Activated CD8-positive, alpha-beta memory T cell treated with anti-CD3 and anti-CD28 coated beads, Interleukin-2, amount 50 U/mL, for 1 hour (primary cell): ENCODE measurements around the gene EPHB3.

Experiments
- DNase-seq: peaks from one replicate; pipeline ENCODE4 v3.0.0-alpha.2; 2020; ENCODE audit errors: extremely low read depth

Gene EPHB3

GRCh38 chr3:184563941-184564684 is 2.5 kb downstream of the EPHB3 start:
- DNase-seq: no peak

GRCh38 chr3:184564685-184565385 is 3.2 kb downstream of the EPHB3 start:
- no peak for DNase-seq

GRCh38 chr3:184565421-184566211 is 4.0 kb downstream of the EPHB3 start:
- no peak for DNase-seq

DNA sequence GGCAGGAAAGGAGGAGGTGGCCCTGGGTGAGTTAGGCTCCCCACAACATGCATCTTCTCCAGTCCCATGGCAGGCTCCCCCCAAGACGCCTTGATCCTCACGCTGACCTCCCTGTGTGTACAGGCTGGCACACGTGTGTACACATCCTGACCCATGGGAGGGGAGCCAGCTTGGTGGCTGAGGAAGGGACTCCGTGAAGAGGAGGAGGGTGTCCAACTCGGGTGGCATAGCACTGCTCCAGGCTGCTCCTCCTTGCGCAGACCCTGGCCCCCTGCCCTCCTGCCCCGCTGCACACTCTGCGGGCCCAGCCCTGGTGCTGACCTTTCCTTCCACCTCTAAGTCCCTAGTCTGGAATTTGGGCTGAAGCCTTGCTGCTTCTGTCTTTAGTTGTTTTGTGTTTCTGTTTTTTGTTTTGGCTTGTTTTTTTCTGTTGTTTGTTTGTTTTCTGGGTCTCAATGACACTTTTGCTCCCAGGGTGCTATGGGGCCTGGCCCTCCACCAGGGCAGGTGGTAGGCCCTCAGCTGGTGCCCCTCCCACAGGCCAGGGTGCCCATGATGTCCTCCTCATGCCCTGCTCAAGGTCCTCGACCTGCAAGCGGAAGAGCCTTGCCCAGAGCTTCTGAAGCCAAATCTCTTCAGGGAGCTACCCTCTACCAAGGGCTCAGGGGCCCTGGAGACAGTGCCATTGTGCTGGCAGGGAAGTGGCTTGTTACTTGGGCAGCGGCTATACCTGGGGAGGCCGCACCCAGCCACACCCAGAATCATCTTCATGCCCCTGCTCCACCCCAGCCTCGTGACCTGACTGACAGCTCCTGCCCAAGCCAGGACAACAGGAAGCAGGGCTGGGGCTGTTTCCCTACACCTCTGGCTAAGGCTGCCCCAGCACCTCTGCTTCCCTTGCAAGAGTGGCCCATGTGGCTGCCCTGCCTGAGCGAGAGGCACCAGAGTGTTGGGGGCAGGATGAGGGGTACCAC is 5.1 kb downstream of the EPHB3 start:
- DNase-seq: no peak

- DNase-seq: no peak
These were observed 6.5 kb downstream of the EPHB3 start for GRCh38 chr3:184567946-184568559.

GRCh38 chr3:184568560-184568923 is 7.0 kb downstream of the EPHB3 start:
- no peak for DNase-seq

- no peak for DNase-seq
These were observed 7.6 kb downstream of the EPHB3 start for GRCh38 chr3:184568924-184569829.

GRCh38 chr3:184570035-184570434 is 8.4 kb downstream of the EPHB3 start:
- no peak for DNase-seq

GRCh38 chr3:184570489-184570888 is 8.9 kb downstream of the EPHB3 start:
- DNase-seq: no peak

DNA sequence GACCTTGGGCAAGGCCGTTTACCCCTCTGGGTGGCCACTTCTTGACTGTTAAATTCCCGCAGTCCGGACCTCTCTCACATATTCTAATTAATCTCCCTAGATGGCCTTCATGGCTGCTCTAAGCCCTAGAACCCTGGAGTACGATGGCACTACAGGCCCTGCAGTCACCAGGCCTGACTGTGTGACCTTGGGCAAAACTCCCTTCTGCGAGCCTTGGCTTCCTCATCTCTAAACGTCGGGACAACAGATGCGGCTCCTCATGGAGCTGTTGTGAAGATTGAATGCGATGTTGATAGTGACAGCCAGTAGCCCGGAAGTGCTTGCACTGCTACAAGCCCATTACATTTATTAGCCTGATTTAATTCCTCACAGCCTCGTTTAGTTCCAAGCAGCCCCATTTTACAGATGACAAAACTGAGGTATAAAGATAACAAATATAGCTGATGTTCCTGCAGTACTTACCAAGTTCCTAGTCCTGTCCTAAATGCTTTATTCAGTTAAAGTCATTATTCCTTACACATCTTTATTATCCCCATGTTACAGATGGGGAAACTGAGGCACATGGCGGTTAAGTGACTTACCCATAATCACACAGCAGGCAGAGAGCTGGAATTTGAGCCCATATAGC is 10.3 kb downstream of the EPHB3 start:
- DNase-seq: no peak

DNA sequence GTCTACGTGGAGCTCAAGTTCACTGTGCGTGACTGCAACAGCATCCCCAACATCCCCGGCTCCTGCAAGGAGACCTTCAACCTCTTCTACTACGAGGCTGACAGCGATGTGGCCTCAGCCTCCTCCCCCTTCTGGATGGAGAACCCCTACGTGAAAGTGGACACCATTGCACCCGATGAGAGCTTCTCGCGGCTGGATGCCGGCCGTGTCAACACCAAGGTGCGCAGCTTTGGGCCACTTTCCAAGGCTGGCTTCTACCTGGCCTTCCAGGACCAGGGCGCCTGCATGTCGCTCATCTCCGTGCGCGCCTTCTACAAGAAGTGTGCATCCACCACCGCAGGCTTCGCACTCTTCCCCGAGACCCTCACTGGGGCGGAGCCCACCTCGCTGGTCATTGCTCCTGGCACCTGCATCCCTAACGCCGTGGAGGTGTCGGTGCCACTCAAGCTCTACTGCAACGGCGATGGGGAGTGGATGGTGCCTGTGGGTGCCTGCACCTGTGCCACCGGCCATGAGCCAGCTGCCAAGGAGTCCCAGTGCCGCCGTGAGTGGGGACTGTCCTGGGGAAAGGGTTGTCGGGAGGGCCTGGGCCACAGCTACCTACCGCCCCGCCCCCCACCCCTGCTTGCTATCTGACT is 11.2 kb downstream of the EPHB3 start:
- DNase-seq: no peak

DNA sequence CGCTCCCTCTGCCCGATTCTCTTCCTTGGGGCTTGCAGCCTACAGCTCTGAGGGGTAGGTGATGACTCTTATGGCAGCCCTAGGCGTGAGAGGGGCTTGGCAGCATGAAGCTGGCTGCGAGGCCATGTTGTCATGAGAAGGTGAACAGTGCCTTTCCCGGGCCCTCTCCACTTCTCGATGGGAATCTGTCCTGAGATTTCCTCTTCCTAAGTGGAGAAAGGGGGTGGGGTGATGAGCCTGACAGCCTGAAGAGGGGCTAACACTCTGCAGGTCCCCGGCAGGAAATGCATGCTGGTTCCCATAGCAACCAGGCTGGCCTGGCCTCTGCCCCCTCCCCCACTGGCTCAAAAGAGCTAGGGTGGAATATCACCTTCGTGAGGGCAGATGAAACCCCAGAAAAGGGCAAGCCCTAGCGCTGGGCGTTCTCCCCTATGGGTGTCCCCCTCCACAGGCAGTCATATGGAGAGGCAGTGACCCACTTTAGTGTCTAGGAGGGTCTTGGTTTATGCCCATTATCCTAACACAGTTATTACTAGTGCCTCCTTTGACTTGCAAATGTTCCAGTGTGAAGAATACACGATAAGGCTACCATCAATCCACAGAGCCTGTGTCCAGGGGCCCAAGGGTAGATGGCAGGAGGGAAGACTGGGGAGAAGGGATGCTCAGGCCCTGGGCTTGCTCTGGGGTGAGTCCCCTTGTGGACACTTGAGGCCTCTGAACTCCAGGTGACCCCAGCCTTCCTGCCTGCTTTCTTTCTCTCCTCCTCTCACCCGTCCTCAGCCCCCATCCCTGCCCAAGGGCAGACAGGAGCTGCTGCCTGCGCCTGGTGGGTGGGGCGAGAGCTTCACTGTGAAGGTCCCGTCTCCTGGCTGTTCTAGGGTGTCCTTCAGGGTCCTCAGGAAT is 13.2 kb downstream of the EPHB3 start:
- DNase-seq: no peak

GRCh38 chr3:184575701-184576100 is 14.1 kb downstream of the EPHB3 start:
- no peak for DNase-seq

GRCh38 chr3:184576457-184577240 is 15.1 kb downstream of the EPHB3 start:
- DNase-seq: no peak

DNA sequence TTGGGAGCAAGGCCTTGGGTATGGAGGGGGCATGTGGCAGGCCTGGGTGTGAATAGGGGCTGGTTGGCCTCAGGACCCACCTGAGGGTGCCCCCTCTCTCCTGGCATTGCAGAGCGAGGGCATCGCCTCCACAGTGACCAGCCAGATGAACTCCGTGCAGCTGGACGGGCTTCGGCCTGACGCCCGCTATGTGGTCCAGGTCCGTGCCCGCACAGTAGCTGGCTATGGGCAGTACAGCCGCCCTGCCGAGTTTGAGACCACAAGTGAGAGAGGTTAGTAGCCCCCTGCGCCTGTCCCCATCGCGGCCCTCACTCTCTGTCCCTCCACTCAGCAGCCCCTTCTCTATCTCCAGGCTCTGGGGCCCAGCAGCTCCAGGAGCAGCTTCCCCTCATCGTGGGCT is 16.0 kb downstream of the EPHB3 start:
- DNase-seq: no peak

- DNase-seq: no peak
These were observed 16.6 kb downstream of the EPHB3 start for GRCh38 chr3:184578218-184578617.

- no peak for DNase-seq
These were observed 17.2 kb downstream of the EPHB3 start for GRCh38 chr3:184578822-184579221.
